GM23248 (cell line): ENCODE results near the gene SNX6. TPM values are rescaled to one million over a fixed set of nuclear protein-coding genes. Genes with fewer than 3 reads are reported as not detected.

Experiments used
- polyA plus RNA-seq: library from polyadenylated mRNA; unstranded; fragments of >200 nt; fragmentation: Nextera tagmentation; extraction: Ambion mirVana; gene quantifications from 2 replicates; pipeline ENCODE4 v1.2.1, GENCODE V29; 2016
- small RNA-seq: library from RNA; depleted of rRNA; stranded (forward); fragments of <200 nt; gene quantifications from one replicate; pipeline ENCODE3, GENCODE V24; 2014; ENCODE audit warnings: low read depth, low replicate concordance
- total RNA-seq: library from RNA; depleted of rRNA; stranded (reverse); fragments of >200 nt; shearing (Covaris generic); gene quantifications from 2 replicates; pipeline ENCODE4 v1.2.3, GENCODE V29; 2014; rRNA removed

SNX6 gene
- total and polyA plus RNA-seq, 2 experiments from 2014 or later: 187 to 287 TPM

Small RNA genes within 50 kb of the gene (small RNA-seq; reads per million reads assigned to genes)
- gene RNU1-27P: not detected
- gene RNU1-28P: not detected
- not detected for gene RNU6-1261P

Other genes with a start within 250 kb of the SNX6 start
- 11.5 and 13.5 TPM in 2 replicates for gene SPTSSA, start 167.9 kb downstream of the SNX6 start, total RNA-seq
- gene SPTSSA, start 167.9 kb downstream of the SNX6 start, polyA plus RNA-seq: 18.8 and 19.0 TPM in 2 replicates
- gene EAPP, start 90.4 kb downstream of the SNX6 start, total RNA-seq: 42.7 and 43.0 TPM in 2 replicates
- 55.5 and 56.1 TPM in 2 replicates for gene EAPP, start 90.4 kb downstream of the SNX6 start, polyA plus RNA-seq
- gene CFL2, start 84.4 kb upstream of the SNX6 start, total RNA-seq: 92.2 and 103 TPM in 2 replicates
- gene CFL2, start 84.4 kb upstream of the SNX6 start, polyA plus RNA-seq: 183 and 185 TPM in 2 replicates
- 12.4 and 13.8 TPM in 2 replicates for gene BAZ1A, start 245.2 kb upstream of the SNX6 start, total RNA-seq
- gene BAZ1A, start 245.2 kb upstream of the SNX6 start, polyA plus RNA-seq: 9.4 and 9.6 TPM in 2 replicates